Hepatocyte (in vitro differentiated cells): Measurements from ENCODE around the gene KCNV2. TPM values are rescaled to one million over a fixed set of nuclear protein-coding genes. Genes with fewer than 3 reads are reported as not detected.

Source experiments
- DNase-seq: peaks from one replicate; pipeline ENCODE4 v3.0.0-alpha.2; 2016; ENCODE audit warnings: low spot score
- H2AFZ ChIP-seq: fragments of 200-600 bp; sonication (generic); 2 replicates; pipeline ENCODE4 v1.6.0; 2016; ENCODE audit warnings: antibody characterized with exemption, mild to moderate bottlenecking
- H3K27ac ChIP-seq: fragments of 200-600 bp; sonication (generic); 2 replicates; pipeline ENCODE4 v1.5.1; 2016; ENCODE audit warnings: mild to moderate bottlenecking
- H3K27me3 ChIP-seq: fragments of 200-600 bp; sonication (generic); 2 replicates; pipeline ENCODE4 v1.6.1; 2016
- H3K36me3 ChIP-seq: fragments of 200-600 bp; sonication (generic); replicated peaks from 2 replicates; pipeline ENCODE4 v1.5.1; 2016; ENCODE audit warnings: low read depth; ENCODE audit not compliant: insufficient read depth
- H3K4me1 ChIP-seq: fragments of 200-600 bp; sonication (generic); 2 replicates; pipeline ENCODE4 v1.5.1; 2016; ENCODE audit warnings: mild to moderate bottlenecking, moderate library complexity; ENCODE audit not compliant: insufficient read depth
- H3K4me2 ChIP-seq: fragments of 200-600 bp; sonication (generic); 2 replicates; pipeline ENCODE4 v1.6.0; 2016
- H3K4me3 ChIP-seq: fragments of 200-600 bp; sonication (generic); 2 replicates; pipeline ENCODE4 v1.5.1; 2016; ENCODE audit warnings: mild to moderate bottlenecking
- H3K79me2 ChIP-seq: fragments of 200-600 bp; sonication (generic); 2 replicates; pipeline ENCODE4 v1.6.0; 2017; ENCODE audit warnings: mild to moderate bottlenecking
- H3K9me2 ChIP-seq: fragments of 200-600 bp; sonication (generic); replicated peaks from 2 replicates; pipeline ENCODE4 v1.6.0; 2017; ENCODE audit warnings: mild to moderate bottlenecking; ENCODE audit not compliant: insufficient read depth
- H3K9me3 ChIP-seq: fragments of 200-600 bp; sonication (generic); 2 replicates; pipeline ENCODE4 v1.5.1; 2016; ENCODE audit warnings: low read depth, mild to moderate bottlenecking
- H4K20me1 ChIP-seq: fragments of 200-600 bp; sonication (generic); 2 replicates; pipeline ENCODE4 v1.6.0; 2016; ENCODE audit warnings: mild to moderate bottlenecking; ENCODE audit not compliant: insufficient read depth, poor library complexity, severe bottlenecking
- EZH2 ChIP-seq: fragments of 200-600 bp; sonication (generic); IDR thresholded peaks from 2 replicates; pipeline ENCODE4 v1.6.1; 2016; ENCODE audit warnings: antibody characterized with exemption, mild to moderate bottlenecking, borderline replicate concordance
- EZH2phosphoT487 ChIP-seq: fragments of 200-600 bp; sonication (generic); IDR thresholded peaks from one replicate; pipeline ENCODE4 v1.6.1; 2018; ENCODE audit warnings: antibody characterized with exemption, mild to moderate bottlenecking, low read depth, moderate library complexity; ENCODE audit not compliant: unreplicated experiment, severe bottlenecking
- WGBS: methylation state at CpG from one replicate; pipeline ENCODE4 v1.1.6; 2016; ENCODE audit warnings: low lambda C conversion rate; ENCODE audit errors: missing lambda C conversion rate; 5-methylcytosine and 5-hydroxymethylcytosine counted together
- polyA plus RNA-seq: library from polyadenylated mRNA; unstranded; fragments of >200 nt; fragmentation: Nextera tagmentation; extraction: Ambion mirVana; gene quantifications from 2 replicates; pipeline ENCODE4 v1.2.1, GENCODE V29; 2016
- total RNA-seq: library from RNA; depleted of rRNA; stranded (reverse); fragments of >200 nt; gene quantifications from 2 replicates; pipeline ENCODE4 v1.2.3, GENCODE V29; 2014
- TF ChIP-seq, protein P1 (sequence below): fragments of 200-600 bp; sonication (generic); IDR thresholded peaks from 2 replicates; pipeline ENCODE4 v1.5.1; 2016; ENCODE audit warnings: antibody characterized with exemption, mild to moderate bottlenecking; ENCODE audit not compliant: poor library complexity

KCNV2 gene
- total and polyA plus RNA-seq, 2 experiments from 2014 or later, result 0.13 TPM; not detected in 1

DNA sequence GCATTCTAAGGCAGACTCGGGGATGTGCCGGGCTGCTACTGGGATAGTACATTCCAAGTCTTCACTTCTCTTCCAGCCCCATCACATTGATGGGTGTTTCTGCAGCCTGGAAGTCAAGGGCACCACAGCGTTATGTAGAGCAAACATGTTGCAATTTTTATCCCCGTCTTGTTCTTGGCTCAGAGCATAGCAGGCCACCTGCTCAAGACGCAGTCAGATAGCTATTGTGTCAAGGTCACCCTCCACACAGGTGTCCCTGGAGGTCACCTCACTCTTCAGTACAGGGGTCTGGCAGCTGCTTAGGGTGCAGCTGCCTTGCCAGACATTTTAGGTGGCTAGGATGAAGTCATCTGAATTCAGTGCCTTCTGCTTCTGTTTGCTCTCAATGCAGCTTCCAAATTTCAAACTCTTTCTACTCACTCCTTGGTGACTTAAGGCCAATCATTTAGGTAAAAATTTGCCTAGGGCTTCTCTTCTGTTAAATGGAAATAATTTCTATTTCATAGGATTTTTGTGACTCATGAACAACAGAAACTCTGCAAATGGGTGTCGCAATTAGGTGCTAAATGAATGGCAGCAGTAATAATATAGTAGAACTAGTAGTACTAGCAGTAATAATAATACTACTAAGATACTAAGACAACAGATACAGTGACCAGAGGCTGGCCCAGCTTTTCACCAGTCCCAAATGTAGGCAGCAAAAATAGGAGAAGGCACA lies 24.3 kb downstream of the KCNV2 start:
- no peak overlapping the region for H2AFZ ChIP-seq
- DNase-seq, result no peak
- WGBS, result 90% methylated on average over 6 of the region's 6 CpGs
- H3K4me2 ChIP-seq, result no peak overlapping the region
- H3K36me3 ChIP-seq, result no peaks in the 10 kb centered on the region
- no peaks in the 10 kb centered on the region for H3K9me2 ChIP-seq
- TF ChIP-seq, protein P1, sequence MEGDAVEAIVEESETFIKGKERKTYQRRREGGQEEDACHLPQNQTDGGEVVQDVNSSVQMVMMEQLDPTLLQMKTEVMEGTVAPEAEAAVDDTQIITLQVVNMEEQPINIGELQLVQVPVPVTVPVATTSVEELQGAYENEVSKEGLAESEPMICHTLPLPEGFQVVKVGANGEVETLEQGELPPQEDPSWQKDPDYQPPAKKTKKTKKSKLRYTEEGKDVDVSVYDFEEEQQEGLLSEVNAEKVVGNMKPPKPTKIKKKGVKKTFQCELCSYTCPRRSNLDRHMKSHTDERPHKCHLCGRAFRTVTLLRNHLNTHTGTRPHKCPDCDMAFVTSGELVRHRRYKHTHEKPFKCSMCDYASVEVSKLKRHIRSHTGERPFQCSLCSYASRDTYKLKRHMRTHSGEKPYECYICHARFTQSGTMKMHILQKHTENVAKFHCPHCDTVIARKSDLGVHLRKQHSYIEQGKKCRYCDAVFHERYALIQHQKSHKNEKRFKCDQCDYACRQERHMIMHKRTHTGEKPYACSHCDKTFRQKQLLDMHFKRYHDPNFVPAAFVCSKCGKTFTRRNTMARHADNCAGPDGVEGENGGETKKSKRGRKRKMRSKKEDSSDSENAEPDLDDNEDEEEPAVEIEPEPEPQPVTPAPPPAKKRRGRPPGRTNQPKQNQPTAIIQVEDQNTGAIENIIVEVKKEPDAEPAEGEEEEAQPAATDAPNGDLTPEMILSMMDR, result no peak
- TF ChIP-seq EZH2 (no peak), EZH2phosphoT487 (no peak)
- no peaks in the 10 kb centered on the region for H3K9me3 ChIP-seq
- no peaks in the 10 kb centered on the region for H3K27me3 ChIP-seq
- H3K27ac ChIP-seq, result no peak overlapping the region
- H3K79me2 ChIP-seq, result no peaks in the 10 kb centered on the region
- no peaks in the 10 kb centered on the region for H4K20me1 ChIP-seq
- H3K4me3 ChIP-seq, result no peak overlapping the region
- no peaks in the 10 kb centered on the region for H3K4me1 ChIP-seq

DNA sequence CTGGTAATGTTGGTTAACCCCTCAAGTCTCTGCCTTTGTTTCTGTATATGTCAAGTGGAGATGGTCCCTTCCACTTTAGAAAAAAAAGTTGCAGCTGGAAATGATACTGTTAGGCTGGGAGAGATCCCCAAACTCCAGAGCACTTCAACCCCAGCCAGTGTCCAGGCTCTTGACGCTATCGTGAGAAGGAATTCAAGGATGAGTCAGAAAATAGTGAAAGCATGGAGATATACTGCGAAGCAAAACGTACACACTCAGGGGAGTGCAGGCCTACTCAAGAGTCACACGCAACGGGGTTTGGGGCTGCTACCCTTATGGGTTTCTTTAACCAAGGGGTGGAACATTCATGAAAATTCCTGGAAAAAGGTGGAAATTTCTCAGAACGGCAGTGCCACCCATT lies 24.9 kb downstream of the KCNV2 start:
- H3K36me3 ChIP-seq, result no peaks in the 10 kb centered on the region
- H3K27ac ChIP-seq, result no peak overlapping the region
- H3K9me2 ChIP-seq, result no peaks in the 10 kb centered on the region
- H3K79me2 ChIP-seq, result no peaks in the 10 kb centered on the region
- H4K20me1 ChIP-seq, result no peaks in the 10 kb centered on the region
- no peak for DNase-seq
- H3K27me3 ChIP-seq, result no peaks in the 10 kb centered on the region
- H3K4me2 ChIP-seq, result no peak overlapping the region
- no peaks in the 10 kb centered on the region for H3K9me3 ChIP-seq
- no peaks in the 10 kb centered on the region for H3K4me1 ChIP-seq
- no peak overlapping the region for H3K4me3 ChIP-seq
- WGBS, result 81% methylated on average over 7 of the region's 7 CpGs
- TF ChIP-seq EZH2phosphoT487 (no peak), EZH2 (no peak)
- TF ChIP-seq, protein P1, result no peak
- H2AFZ ChIP-seq, result no peak overlapping the region

DNA sequence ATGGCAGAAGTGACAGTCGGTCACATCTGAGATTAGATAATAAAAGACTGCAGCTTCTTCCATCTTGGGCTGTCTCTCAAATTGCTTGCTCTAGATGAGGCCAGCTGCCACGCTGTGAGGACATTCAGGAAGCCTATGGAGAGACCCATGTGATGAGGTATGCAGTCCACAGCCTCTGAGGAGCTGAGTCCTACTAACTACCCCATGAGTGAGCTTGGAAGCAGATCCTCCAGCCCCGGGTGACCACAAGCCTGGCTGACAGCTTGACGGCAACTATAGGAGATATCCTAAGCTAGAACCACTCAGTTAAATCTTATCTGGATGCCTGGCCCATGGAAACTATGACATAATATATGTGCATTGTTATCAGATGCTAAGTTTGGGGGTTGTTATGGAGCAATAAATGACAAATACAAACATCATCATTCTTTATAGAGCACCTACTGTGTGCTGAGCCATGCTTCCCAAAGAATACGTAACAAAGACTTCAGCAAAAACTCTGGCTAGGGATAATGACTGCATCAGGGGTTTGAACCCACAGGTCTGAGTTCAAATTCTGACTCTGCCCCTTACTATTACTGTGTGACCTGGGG lies 26.7 kb downstream of the KCNV2 start:
- 80% methylated on average over 5 of the region's 5 CpGs for WGBS
- no peaks in the 10 kb centered on the region for H3K27me3 ChIP-seq
- TF ChIP-seq, protein P1, result no peak
- no peak for TF ChIP-seq EZH2
- no peak for TF ChIP-seq EZH2phosphoT487

More for the DNA sequence above, 26.7 kb downstream of the KCNV2 start:
- no peaks in the 10 kb centered on the region for H3K4me1 ChIP-seq
- H4K20me1 ChIP-seq, result no peaks in the 10 kb centered on the region
- no peak overlapping the region for H3K27ac ChIP-seq
- H2AFZ ChIP-seq, result no peak overlapping the region
- no peaks in the 10 kb centered on the region for H3K9me2 ChIP-seq
- no peaks in the 10 kb centered on the region for H3K79me2 ChIP-seq
- DNase-seq, result no peak
- no peak overlapping the region for H3K4me3 ChIP-seq
- H3K9me3 ChIP-seq, result no peaks in the 10 kb centered on the region
- no peak overlapping the region for H3K4me2 ChIP-seq
- H3K36me3 ChIP-seq, result no peaks in the 10 kb centered on the region
